Left ventricle myocardium inferior (tissue), 1 donor: Measurements from ENCODE around the gene MAGEC3. TPM values are rescaled to one million over a fixed set of nuclear protein-coding genes. Genes with fewer than 3 reads are reported as not detected.

Experiments
- DNase-seq: peaks from one replicate; pipeline ENCODE4 v3.0.0-alpha.2; 2020
- H3K27ac ChIP-seq: fragments of 200-600 bp; replicated peaks from 2 replicates; pipeline ENCODE4 v1.8.0; 2021
- H3K27me3 ChIP-seq: fragments of 200-600 bp; 2 replicates; pipeline ENCODE4 v1.8.0; 2021; ENCODE audit warnings: low read depth
- H3K36me3 ChIP-seq: fragments of 200-600 bp; 2 replicates; pipeline ENCODE4 v1.8.0; 2021
- H3K4me1 ChIP-seq: fragments of 200-600 bp; 2 replicates; pipeline ENCODE4 v1.8.0; 2021
- H3K4me3 ChIP-seq: fragments of 200-600 bp; 2 replicates; pipeline ENCODE4 v1.8.0; 2021; ENCODE audit warnings: mild to moderate bottlenecking, moderate library complexity
- H3K9me3 ChIP-seq: fragments of 200-600 bp; replicated peaks from 2 replicates; pipeline ENCODE4 v1.8.0; 2021
- intact Hi-C: fragments of 100-400 bp; cut with micrococcal nuclease; formaldehyde crosslinking; loops from one replicate; pipeline ENCODE4 v1.11.0; 2022
- long read RNA-seq: library from polyadenylated mRNA; unstranded; transcript quantifications from one replicate; pipeline ENCODE4 v2.0.0, GENCODE V29; 2021
- total RNA-seq: library from RNA; stranded (reverse); fragmentation: NEBNext Ultra II Directional; extraction: Animal tissue kit (Norgen Biotek cat#: 25700); gene quantifications from one replicate; pipeline ENCODE4 v1.2.1, GENCODE V29; 2021
- TF ChIP-seq, protein P1 (sequence below): fragments of 200-600 bp; IDR thresholded peaks from 2 replicates; pipeline ENCODE4 v1.8.0; 2021; ENCODE audit warnings: antibody characterized with exemption, mild to moderate bottlenecking, borderline replicate concordance
- donor health status: DM: no; HTN: yes; CAD: no; lungs with severe emphysema.

Gene MAGEC3
- total RNA-seq: not detected
- long read RNA-seq: 0 reads

- no peak within 1 kb of the TSS for H3K27ac ChIP-seq
- no peaks in the 10 kb centered on the region for H3K4me1 ChIP-seq
- intact Hi-C loops: no loop called here
- H3K4me3 ChIP-seq: no peak within 1 kb of the TSS
- H3K27me3 ChIP-seq: no peaks in the 10 kb centered on the region
- no peak for DNase-seq
- TF ChIP-seq, protein P1, sequence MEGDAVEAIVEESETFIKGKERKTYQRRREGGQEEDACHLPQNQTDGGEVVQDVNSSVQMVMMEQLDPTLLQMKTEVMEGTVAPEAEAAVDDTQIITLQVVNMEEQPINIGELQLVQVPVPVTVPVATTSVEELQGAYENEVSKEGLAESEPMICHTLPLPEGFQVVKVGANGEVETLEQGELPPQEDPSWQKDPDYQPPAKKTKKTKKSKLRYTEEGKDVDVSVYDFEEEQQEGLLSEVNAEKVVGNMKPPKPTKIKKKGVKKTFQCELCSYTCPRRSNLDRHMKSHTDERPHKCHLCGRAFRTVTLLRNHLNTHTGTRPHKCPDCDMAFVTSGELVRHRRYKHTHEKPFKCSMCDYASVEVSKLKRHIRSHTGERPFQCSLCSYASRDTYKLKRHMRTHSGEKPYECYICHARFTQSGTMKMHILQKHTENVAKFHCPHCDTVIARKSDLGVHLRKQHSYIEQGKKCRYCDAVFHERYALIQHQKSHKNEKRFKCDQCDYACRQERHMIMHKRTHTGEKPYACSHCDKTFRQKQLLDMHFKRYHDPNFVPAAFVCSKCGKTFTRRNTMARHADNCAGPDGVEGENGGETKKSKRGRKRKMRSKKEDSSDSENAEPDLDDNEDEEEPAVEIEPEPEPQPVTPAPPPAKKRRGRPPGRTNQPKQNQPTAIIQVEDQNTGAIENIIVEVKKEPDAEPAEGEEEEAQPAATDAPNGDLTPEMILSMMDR: no peak
- no peaks in the 10 kb centered on the region for H3K36me3 ChIP-seq
- peaks cover 11% of the 10 kb centered on the region for H3K9me3 ChIP-seq
Observed at GRCh38 chrX:141838016-141838415, at the start of gene MAGEC3. TSS of gene MAGEC3 (plus strand) at chrX:141838316. CDS start at chrX:141838316, 0 bp downstream.

- no peaks in the 10 kb centered on the region for H3K27me3 ChIP-seq
- no peaks in the 10 kb centered on the region for H3K36me3 ChIP-seq
- DNase-seq: no peak
- no peak overlapping the region for H3K4me3 ChIP-seq
- H3K4me1 ChIP-seq: no peaks in the 10 kb centered on the region
- H3K27ac ChIP-seq: no peak overlapping the region
- intact Hi-C loops: no loop called here
- TF ChIP-seq, protein P1: no peak
- H3K9me3 ChIP-seq: no peaks in the 10 kb centered on the region
Observed at GRCh38 chrX:141791856-141792255, 46.3 kb upstream of the MAGEC3 start.

DNA sequence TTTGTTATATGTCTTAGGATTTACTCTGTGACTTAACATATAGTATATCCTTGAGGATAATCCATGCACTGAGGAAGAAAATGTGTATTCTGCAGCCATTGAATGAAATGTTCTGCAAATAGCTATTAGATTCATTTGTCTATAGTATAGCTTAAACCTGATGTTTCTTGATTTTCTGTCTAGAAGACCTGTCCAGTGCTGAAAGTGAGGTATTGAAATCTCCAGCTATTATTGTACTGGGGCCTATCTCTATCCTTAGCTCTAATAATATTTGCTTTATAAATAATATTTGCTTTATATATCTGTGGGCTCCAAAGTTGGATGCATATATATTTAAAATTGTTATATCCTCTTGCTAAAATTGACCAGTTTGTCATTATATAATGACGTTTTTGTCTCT lies 26.7 kb upstream of the MAGEC3 start:
- TF ChIP-seq, protein P1: no peak
- Histone ChIP-seq H3K27me3 (no peaks in the 10 kb centered on the region), H3K36me3 (no peaks in the 10 kb centered on the region), H3K4me1 (no peaks in the 10 kb centered on the region), H3K27ac (no peak overlapping the region), H3K4me3 (no peak overlapping the region), H3K9me3 (no peaks in the 10 kb centered on the region)
- intact Hi-C loops: no loop called here
- no peak for DNase-seq

DNA sequence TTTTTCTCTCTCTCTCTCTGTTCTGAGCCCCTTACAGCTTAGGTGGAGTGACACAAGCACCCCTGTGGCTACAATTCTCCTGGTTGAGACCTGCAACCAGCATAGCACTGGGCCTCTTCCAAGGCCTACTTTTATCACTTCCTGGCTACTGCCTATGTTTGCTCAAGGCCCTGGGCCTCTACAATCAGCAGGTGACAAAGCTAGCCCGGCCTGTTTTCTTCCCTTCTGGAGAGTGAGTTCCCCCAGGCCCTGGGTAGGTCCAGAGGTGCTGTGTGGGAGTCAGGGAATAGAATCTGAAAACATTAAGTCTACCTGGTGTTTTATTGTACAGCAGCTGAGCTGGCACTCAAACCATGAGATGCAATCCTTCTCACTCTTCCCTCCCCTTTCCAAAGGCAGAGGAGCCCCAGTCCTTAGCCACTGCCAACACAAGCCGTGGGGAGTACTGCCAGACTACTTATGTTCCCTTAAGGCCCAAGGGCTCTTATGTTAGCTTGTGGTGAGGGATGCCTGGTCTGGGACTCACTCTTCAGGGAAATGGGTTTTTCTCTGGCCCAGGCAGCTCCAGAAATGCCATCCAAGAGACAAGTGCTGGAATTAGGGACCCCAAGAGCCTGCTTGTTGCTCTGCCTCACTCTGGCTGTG lies 23.8 kb upstream of the MAGEC3 start:
- H3K4me1 ChIP-seq: no peaks in the 10 kb centered on the region
- H3K36me3 ChIP-seq: no peaks in the 10 kb centered on the region
- no peak overlapping the region for H3K27ac ChIP-seq
- H3K27me3 ChIP-seq: no peaks in the 10 kb centered on the region
- H3K9me3 ChIP-seq: no peaks in the 10 kb centered on the region
- TF ChIP-seq, protein P1: no peak
- intact Hi-C loops: no loop called here
- H3K4me3 ChIP-seq: no peak overlapping the region
- no peak for DNase-seq

GRCh38 chrX:141815904-141816303 lies 22.2 kb upstream of the MAGEC3 start:
- TF ChIP-seq, protein P1: no peak
- H3K27ac ChIP-seq: no peak overlapping the region
- no peaks in the 10 kb centered on the region for H3K27me3 ChIP-seq
- DNase-seq: no peak
- intact Hi-C loops: no loop called here
- no peaks in the 10 kb centered on the region for H3K9me3 ChIP-seq
- H3K36me3 ChIP-seq: no peaks in the 10 kb centered on the region
- no peak overlapping the region for H3K4me3 ChIP-seq
- H3K4me1 ChIP-seq: no peaks in the 10 kb centered on the region
